Suprapubic skin (tissue), 4 donors: ENCODE measurements around the gene KISS1.

Source experiments
- EP300 ChIP-seq: sonication (generic); formaldehyde crosslinking; IDR thresholded peaks from one replicate; pipeline ENCODE4 v1.6.1; 2017; ENCODE audit warnings: antibody characterized with exemption
- POLR2A ChIP-seq, 2 donors: fragments of 450-650 bp; IDR thresholded peaks; one replicate each; pipeline ENCODE4 v1.6.1; 2017; ENCODE audit warnings: antibody characterized with exemption in 2 of 2, mild to moderate bottlenecking in 2 of 2, moderate library complexity in 2 of 2
- POLR2AphosphoS5 ChIP-seq, 3 donors: sonication (generic); formaldehyde crosslinking; IDR thresholded peaks; one replicate each; pipeline ENCODE4 v1.6.1; 2017; ENCODE audit warnings: antibody characterized with exemption in 3 of 3
- TF ChIP-seq, protein P1 (sequence below), 2 donors: fragments of 200-600 bp in 1 of 2; fragments of 450-650 bp in 1 of 2; sonication (generic) in 1 of 2; IDR thresholded peaks; one replicate each; pipeline ENCODE4 v1.5.1; 2016 to 2019; ENCODE audit warnings: antibody characterized with exemption in 2 of 2, mild to moderate bottlenecking in 1 of 2, moderate library complexity in 1 of 2

DNA sequence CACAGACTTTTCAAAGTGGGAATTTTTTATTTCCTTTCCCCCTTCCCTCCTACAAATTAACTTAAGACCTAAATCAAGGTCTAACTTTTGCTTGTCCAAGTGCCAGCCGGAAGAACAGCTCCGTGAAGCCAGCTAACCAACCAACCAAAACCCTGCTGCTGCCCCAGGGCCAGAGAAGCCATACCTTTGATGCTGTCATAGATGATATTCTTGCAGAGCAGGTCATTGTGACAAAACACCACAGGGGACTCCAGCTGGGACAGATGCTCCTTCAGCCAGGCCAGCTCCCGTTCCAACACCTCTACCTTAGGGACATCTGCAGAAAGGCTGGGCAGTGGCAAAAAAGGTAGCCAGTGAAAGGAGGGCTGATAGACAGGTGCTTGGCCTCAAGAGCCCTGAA, 55.2 kb downstream of the KISS1 start:
- TF ChIP-seq, protein P1, sequence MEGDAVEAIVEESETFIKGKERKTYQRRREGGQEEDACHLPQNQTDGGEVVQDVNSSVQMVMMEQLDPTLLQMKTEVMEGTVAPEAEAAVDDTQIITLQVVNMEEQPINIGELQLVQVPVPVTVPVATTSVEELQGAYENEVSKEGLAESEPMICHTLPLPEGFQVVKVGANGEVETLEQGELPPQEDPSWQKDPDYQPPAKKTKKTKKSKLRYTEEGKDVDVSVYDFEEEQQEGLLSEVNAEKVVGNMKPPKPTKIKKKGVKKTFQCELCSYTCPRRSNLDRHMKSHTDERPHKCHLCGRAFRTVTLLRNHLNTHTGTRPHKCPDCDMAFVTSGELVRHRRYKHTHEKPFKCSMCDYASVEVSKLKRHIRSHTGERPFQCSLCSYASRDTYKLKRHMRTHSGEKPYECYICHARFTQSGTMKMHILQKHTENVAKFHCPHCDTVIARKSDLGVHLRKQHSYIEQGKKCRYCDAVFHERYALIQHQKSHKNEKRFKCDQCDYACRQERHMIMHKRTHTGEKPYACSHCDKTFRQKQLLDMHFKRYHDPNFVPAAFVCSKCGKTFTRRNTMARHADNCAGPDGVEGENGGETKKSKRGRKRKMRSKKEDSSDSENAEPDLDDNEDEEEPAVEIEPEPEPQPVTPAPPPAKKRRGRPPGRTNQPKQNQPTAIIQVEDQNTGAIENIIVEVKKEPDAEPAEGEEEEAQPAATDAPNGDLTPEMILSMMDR (IDR thresholded peaks at IDR 0.05): no peak
- no peak for TF ChIP-seq POLR2AphosphoS5 (IDR thresholded peaks at IDR 0.05)
- TF ChIP-seq POLR2A (IDR thresholded peaks at IDR 0.05): no peak
- TF ChIP-seq EP300: no peak
